Chondrocyte (in vitro differentiated cells): ENCODE data around the gene LHX6. TPM values are rescaled to one million over a fixed set of nuclear protein-coding genes. Genes with fewer than 3 reads are reported as not detected.

ENCODE experiments used
- DNase-seq: peaks from one replicate; pipeline ENCODE4 v3.0.0; 2021; ENCODE audit warnings: mixed read lengths, low spot score
- H3K27ac Mint-ChIP-seq: one replicate; pipeline ENCODE4 v1.8.0; 2021; ENCODE audit warnings: mild to moderate bottlenecking, moderate library complexity, mixed read lengths; ENCODE audit not compliant: unreplicated experiment
- H3K27me3 Mint-ChIP-seq: 2 replicates; pipeline ENCODE4 v1.8.0; 2021; ENCODE audit warnings: low read depth, mixed read lengths
- H3K36me3 Mint-ChIP-seq: 2 replicates; pipeline ENCODE4 v1.8.0; 2021; ENCODE audit warnings: low read depth, mixed read lengths
- H3K4me1 Mint-ChIP-seq: 2 replicates; pipeline ENCODE4 v1.8.0; 2021; ENCODE audit warnings: low read depth, mild to moderate bottlenecking, mixed read lengths
- H3K4me3 Mint-ChIP-seq: one replicate; pipeline ENCODE4 v1.8.0; 2021; ENCODE audit warnings: mild to moderate bottlenecking, moderate library complexity, mixed read lengths; ENCODE audit not compliant: unreplicated experiment
- H3K9me3 Mint-ChIP-seq: 2 replicates; pipeline ENCODE4 v1.8.0; 2021; ENCODE audit warnings: low read depth, mixed read lengths
- CTCF ChIP-seq: fragments of 200-600 bp; sonication (generic); IDR thresholded peaks from 2 replicates; pipeline ENCODE4 v1.5.0; 2021; ENCODE audit warnings: antibody characterized with exemption, mild to moderate bottlenecking, moderate library complexity
- total RNA-seq: library from RNA; stranded (reverse); gene quantifications from 3 replicates; pipeline ENCODE4 v1.2.1, GENCODE V29; 2021

Gene LHX6
- total RNA-seq, 1 donor from 2014 or later: not detected

DNA sequence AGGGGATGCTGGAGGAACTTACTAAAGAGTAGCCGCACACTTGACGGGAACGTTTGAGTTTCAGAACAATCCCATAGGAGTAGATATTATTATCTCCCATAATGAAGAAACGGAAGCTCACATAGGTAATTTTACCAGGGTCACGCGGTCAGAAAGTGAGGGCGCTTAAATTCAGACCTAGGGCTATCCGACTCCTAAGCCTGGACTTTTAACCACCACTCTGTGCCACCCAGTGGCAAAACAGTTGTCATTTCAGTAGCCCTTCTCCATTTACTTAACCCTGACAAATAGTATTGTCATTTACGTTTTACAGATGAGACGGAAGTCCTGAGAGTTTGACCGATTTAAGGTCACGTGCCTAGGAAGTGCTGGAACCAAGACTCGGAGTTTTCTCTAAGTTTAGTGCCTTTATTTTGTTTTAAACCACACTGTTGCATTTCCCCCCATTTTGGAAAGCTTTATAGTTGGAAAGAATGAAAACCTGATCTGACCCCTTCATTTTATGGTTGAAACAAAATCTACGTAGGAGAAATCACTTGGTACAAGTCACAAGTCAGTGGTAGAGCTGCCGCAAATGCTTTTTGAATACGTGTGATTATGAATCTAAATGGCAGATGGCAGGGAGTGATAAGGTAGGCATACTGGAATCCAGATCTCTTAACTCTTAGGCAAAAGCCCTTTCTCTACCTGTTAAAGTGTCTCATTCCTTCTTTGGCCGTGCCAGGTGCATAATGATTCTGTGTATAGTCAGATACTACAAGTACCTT is 36.6 kb upstream of the LHX6 start:
- peak; percentile 61 for TF ChIP-seq CTCF
- Mint-ChIP-seq H3K36me3 (peaks cover 4% of the 10 kb centered on the region), H3K9me3 (no peaks in the 10 kb centered on the region), H3K27me3 (no peaks in the 10 kb centered on the region), H3K27ac (peak overlapping the region; percentile 99), H3K4me3 (peak overlapping the region; percentile 95), H3K4me1 (peaks cover 42% of the 10 kb centered on the region)
- no peak for DNase-seq

DNA sequence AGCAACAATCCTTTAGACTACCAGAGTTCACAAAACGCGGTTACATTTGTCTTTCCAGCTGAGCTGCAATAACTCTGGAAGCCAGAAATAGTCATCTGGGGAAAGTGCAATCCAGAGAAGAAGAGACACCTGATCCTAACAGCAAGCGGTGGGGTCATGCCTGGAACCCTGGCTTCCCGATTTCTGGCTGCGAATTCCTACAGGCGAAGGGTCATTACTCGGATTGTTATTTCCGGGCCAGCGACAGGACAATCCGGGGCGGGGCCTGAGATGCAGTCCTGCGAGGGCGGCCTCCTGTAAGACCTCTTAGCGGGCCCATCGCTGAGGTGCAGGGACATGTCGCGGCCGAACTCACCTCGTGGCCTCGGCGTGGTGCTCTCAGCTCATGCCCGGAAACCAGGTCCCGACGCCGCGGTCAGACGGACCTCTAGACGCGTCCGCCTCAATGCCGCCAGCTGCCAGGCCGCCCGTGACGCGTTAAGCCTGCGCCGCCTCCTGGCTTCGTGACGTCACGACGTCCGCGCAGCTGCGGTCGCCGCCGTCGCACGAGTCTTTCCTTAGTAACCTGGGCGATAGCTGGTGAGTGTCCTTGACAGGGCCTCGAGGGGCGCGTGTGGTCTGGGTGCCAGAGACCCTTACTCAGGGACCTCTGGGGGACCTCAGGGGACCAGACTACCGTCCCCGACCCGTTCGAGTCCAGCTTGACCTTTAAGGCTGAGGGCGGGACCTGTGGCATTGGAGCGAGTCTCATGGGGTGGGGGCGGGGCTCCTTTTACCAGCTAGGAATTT is 35.8 kb upstream of the LHX6 start, which contains the start of the genes MRRF and RBM18:
Gene MRRF (plus strand): TSS at position 523 of the 789 bp plus-strand sequence. CDS start 6,010 bp downstream, outside the sequence.
Gene RBM18 (minus strand): TSS at position 481 of the 789 bp plus-strand sequence. CDS start 3,348 bp downstream, outside the sequence.
- no peak for TF ChIP-seq CTCF
- Mint-ChIP-seq H3K4me3 (peak within 1 kb of the TSS; percentile 95), H3K4me1 (peaks cover 42% of the 10 kb centered on the region), H3K27ac (peak within 1 kb of the TSS; percentile 99), H3K27me3 (no peaks in the 10 kb centered on the region), H3K9me3 (no peaks in the 10 kb centered on the region), H3K36me3 (peaks cover 6% of the 10 kb centered on the region)
- peak; percentile 96 for DNase-seq

GRCh38 chr9:122263699-122264349 is 35.1 kb upstream of the LHX6 start:
- TF ChIP-seq CTCF: no peak
- H3K27ac Mint-ChIP-seq: peak overlapping the region; percentile 99
- peaks cover 13% of the 10 kb centered on the region for H3K36me3 Mint-ChIP-seq
- peaks cover 42% of the 10 kb centered on the region for H3K4me1 Mint-ChIP-seq
- H3K4me3 Mint-ChIP-seq: peak overlapping the region; percentile 95
- DNase-seq: no peak
- no peaks in the 10 kb centered on the region for H3K27me3 Mint-ChIP-seq
- H3K9me3 Mint-ChIP-seq: no peaks in the 10 kb centered on the region

- Mint-ChIP-seq H3K27me3 (no peaks in the 10 kb centered on the region), H3K4me3 (no peak overlapping the region), H3K27ac (peak overlapping the region; percentile 68), H3K4me1 (peaks cover 42% of the 10 kb centered on the region), H3K36me3 (peaks cover 15% of the 10 kb centered on the region), H3K9me3 (no peaks in the 10 kb centered on the region)
- TF ChIP-seq CTCF: no peak
- no peak for DNase-seq
Measured at GRCh38 chr9:122262073-122262472, 33.3 kb upstream of the LHX6 start.

- H3K36me3 Mint-ChIP-seq: peaks cover 15% of the 10 kb centered on the region
- TF ChIP-seq CTCF: no peak
- H3K4me1 Mint-ChIP-seq: peaks cover 42% of the 10 kb centered on the region
- H3K27me3 Mint-ChIP-seq: no peaks in the 10 kb centered on the region
- no peak for DNase-seq
- no peaks in the 10 kb centered on the region for H3K9me3 Mint-ChIP-seq
- H3K27ac Mint-ChIP-seq: peak overlapping the region; percentile 68
- H3K4me3 Mint-ChIP-seq: no peak overlapping the region
Measured at GRCh38 chr9:122261469-122261881, 32.7 kb upstream of the LHX6 start.
